Naive B cell (primary cell): ENCODE data around the gene RBM14. TPM values are rescaled to one million over a fixed set of nuclear protein-coding genes. Genes with fewer than 3 reads are reported as not detected.
"Not testable (repeated sequence)": the region's sequence is repeated elsewhere in the genome, so short reads cannot be mapped to it uniquely, and the experiment has no call there.

Experiments
- ATAC-seq, 2 donors: fragments of 150-1000 bp; cut with Tn5 transposase; 2 replicates each; pipeline ENCODE4 v1.10.0; 2021; ENCODE audit warnings: low read depth in 2 of 2, mild to moderate bottlenecking in 2 of 2, moderate library complexity in 2 of 2
- DNase-seq: peaks from one replicate; pipeline ENCODE4 v3.0.0; 2022
- H3K27ac Mint-ChIP-seq, 6 donors: one replicate each; pipeline ENCODE4 v1.8.0; 2020 to 2022; ENCODE audit warnings: mild to moderate bottlenecking in 6 of 6, mixed read lengths in 6 of 6, moderate library complexity in 5 of 6, inconsistent platforms in 2 of 6
- H3K27me3 Mint-ChIP-seq, 3 donors: one replicate each; pipeline ENCODE4 v1.8.0; 2021 to 2022; ENCODE audit warnings: mixed read lengths in 3 of 3, mild to moderate bottlenecking in 1 of 3
- H3K36me3 Mint-ChIP-seq, 2 donors: one replicate each; pipeline ENCODE4 v1.8.0; 2020 to 2022; ENCODE audit warnings: mixed read lengths in 2 of 2, inconsistent platforms in 1 of 2, mild to moderate bottlenecking in 1 of 2
- H3K4me1 Mint-ChIP-seq, 3 donors: one replicate each; pipeline ENCODE4 v1.8.0; 2020 to 2022; ENCODE audit warnings: mixed read lengths in 3 of 3, inconsistent platforms in 1 of 3, mild to moderate bottlenecking in 1 of 3, moderate library complexity in 1 of 3
- H3K4me3 Mint-ChIP-seq, 8 donors: one replicate each; pipeline ENCODE4 v1.8.0; 2020 to 2022; ENCODE audit warnings: mild to moderate bottlenecking in 8 of 8, mixed read lengths in 8 of 8, moderate library complexity in 8 of 8, inconsistent platforms in 2 of 8
- H3K9me3 Mint-ChIP-seq, 7 donors: one replicate each; pipeline ENCODE4 v1.8.0; 2020 to 2022; ENCODE audit warnings: mixed read lengths in 7 of 7, mild to moderate bottlenecking in 5 of 7, inconsistent platforms in 2 of 7, moderate library complexity in 1 of 7
- polyA plus RNA-seq, 6 donors: library from polyadenylated mRNA; unstranded; fragments of 300-500 nt; fragmentation: Illumina TruSeq; gene quantifications; one replicate each; pipeline ENCODE4 v1.2.3, GENCODE V29; 2021; ENCODE audit warnings: low read depth in 6 of 6

RBM14 gene
- polyA plus RNA-seq, 6 donors from 2014 or later, result 68.0 to 97.2 (median 86.4) TPM

DNA sequence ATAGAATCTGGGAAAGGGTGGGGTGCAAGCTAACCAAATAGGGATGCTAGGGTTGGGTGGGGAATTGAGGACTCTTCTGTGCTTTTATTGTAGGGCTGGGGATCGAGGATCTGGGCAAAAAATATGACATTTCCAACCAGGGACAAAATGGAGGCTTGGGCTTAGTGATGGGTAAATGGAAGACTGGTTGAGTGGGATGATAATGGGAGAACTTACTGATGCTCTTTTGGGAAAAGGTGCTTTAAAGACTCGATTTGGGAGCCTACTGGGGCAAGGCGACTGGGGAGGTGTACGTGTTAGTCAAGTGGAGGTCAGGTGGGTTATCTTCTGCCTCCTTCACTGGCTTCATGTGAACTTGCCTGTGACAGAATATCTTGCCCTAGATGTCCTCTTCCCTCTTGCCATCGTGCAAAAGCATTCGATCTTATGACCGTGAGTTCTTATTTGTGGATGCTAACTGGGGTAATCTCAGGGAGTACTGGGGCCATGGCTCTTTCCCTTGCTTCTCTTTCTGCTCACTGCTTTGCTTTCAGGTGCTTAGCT lies 11.7 kb downstream of the RBM14 start:
- no peak overlapping the region for H3K4me3 Mint-ChIP-seq
- no peak for DNase-seq
- peak overlapping the region in 4 of 6 donors; percentile 29 to 80 (median 46) for H3K27ac Mint-ChIP-seq
- peaks cover 47 to 70% (median 65%) of the 10 kb centered on the region in 3 donors for H3K4me1 Mint-ChIP-seq
- no peaks in the 10 kb centered on the region for H3K9me3 Mint-ChIP-seq
- H3K27me3 Mint-ChIP-seq, result no peaks in the 10 kb centered on the region
- peaks cover 7 to 25% of the 10 kb centered on the region in 2 donors for H3K36me3 Mint-ChIP-seq
- ATAC-seq, result no peak

DNA sequence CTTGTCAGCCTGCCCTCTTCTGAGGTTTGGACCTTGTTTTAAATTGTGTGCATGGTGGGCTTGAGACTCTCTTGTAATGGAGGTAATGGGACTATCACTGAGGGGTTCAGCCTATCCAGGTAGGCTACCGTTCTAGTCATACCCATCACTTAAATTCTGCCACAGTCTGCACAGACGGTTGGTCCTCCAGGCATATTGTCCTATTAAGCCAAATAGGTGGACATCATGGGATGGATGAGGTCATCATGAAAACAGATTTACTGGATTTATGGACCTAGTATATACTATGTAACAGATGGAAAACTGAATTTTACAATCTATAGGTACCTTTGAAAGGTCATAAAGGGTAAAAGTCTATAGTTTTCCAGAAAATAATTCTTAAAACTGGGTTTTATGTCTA lies 12.9 kb downstream of the RBM14 start:
- no peak overlapping the region for H3K4me3 Mint-ChIP-seq
- peaks cover under 1 to 16% of the 10 kb centered on the region in 2 donors for H3K36me3 Mint-ChIP-seq
- peaks cover 39 to 60% (median 54%) of the 10 kb centered on the region in 3 donors for H3K4me1 Mint-ChIP-seq

DNA sequence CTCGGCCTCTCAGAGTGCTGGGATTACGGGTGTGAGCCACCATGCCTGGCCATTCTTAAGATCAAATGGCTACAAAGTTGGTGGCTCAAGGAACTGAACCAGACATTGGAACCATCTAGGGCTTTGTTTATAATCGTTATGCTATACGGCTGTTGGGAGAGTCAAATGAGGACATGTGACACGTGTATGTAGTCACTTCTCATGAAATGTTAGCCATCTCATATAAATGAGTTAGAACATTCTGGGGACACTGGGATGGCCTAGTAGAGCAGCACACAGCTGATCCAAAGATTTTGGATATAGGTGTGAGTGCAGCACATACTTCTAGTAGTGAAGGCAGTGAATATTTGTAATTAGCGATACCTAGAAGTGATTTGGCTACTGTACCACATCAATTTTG lies 15.5 kb downstream of the RBM14 start:
- no peaks in the 10 kb centered on the region for H3K9me3 Mint-ChIP-seq
- peaks cover 37 to 60% (median 39%) of the 10 kb centered on the region in 3 donors for H3K4me1 Mint-ChIP-seq
- H3K36me3 Mint-ChIP-seq, result peaks cover 7 to 21% of the 10 kb centered on the region in 2 donors
- peak overlapping the region in 1 of 8 donors; percentile 53 for H3K4me3 Mint-ChIP-seq
- ATAC-seq (no peak), DNase-seq (no peak)
- no peaks in the 10 kb centered on the region for H3K27me3 Mint-ChIP-seq
- peak overlapping the region in 3 of 6 donors; percentile 42 to 70 (median 61) for H3K27ac Mint-ChIP-seq

More for the DNA sequence above, 12.9 kb downstream of the RBM14 start:
- DNase-seq (no peak), ATAC-seq (no peak)
- H3K27me3 Mint-ChIP-seq, result no peaks in the 10 kb centered on the region
- peak overlapping the region in 3 of 6 donors; percentile 29 to 72 (median 35) for H3K27ac Mint-ChIP-seq
- H3K9me3 Mint-ChIP-seq, result no peaks in the 10 kb centered on the region

DNA sequence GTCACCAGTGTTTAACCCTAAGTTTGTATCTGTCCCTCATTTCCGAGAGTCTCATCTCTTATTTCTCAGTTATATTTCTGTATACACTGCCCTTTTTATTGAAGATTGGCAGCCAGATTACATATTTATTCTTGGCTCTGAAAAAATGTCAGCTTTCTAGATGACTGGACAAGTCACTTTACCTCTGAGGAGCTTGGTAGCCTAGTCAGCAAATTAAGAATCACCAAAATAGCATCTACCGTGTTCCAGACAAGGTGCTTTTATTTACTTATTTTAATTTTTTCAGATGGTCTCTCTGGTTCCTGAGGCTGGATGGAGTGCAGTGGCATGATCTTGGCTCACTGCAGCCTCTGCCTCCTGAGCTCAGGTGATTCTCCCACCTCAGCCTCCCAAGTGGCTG lies 16.5 kb downstream of the RBM14 start:
- Mint-ChIP-seq H3K9me3 (no peaks in the 10 kb centered on the region), H3K27ac (peak overlapping the region in 1 of 6 donors; percentile 51), H3K36me3 (peaks cover 7 to 19% of the 10 kb centered on the region in 2 donors), H3K4me1 (peaks cover 38 to 64% (median 41%) of the 10 kb centered on the region in 3 donors), H3K4me3 (no peak overlapping the region), H3K27me3 (no peaks in the 10 kb centered on the region)
- DNase-seq (no peak), ATAC-seq (no peak)

DNA sequence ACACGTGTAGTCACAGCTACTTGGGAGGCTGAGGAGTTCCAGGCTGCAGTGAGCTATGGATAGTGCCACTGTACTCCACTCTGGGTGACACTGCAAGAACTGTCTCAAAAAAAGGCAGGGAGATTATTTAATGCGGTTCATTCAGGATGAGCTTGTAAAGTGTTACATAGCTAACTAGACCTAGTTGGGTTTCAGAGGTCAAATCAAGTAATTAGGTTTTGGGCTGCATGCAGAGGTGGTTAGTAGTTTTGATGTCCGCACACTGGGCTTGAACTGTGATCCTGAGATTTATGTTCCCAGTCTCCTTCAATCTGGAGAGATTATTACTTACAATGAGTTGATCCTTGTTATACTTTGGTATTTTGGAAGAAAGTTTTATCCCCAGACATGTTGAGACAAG lies 20.0 kb downstream of the RBM14 start:
- Mint-ChIP-seq H3K4me3 (peak overlapping the region in 4 of 8 donors; percentile 57 to 99 (median 72)), H3K9me3 (no peaks in the 10 kb centered on the region), H3K36me3 (peaks cover 13 to 19% of the 10 kb centered on the region in 2 donors), H3K27ac (peak overlapping the region in 2 of 6 donors; percentile 29 to 97), H3K4me1 (peaks cover 45 to 65% (median 54%) of the 10 kb centered on the region in 3 donors), H3K27me3 (no peaks in the 10 kb centered on the region)
- no peak for DNase-seq
- ATAC-seq, result no peak

DNA sequence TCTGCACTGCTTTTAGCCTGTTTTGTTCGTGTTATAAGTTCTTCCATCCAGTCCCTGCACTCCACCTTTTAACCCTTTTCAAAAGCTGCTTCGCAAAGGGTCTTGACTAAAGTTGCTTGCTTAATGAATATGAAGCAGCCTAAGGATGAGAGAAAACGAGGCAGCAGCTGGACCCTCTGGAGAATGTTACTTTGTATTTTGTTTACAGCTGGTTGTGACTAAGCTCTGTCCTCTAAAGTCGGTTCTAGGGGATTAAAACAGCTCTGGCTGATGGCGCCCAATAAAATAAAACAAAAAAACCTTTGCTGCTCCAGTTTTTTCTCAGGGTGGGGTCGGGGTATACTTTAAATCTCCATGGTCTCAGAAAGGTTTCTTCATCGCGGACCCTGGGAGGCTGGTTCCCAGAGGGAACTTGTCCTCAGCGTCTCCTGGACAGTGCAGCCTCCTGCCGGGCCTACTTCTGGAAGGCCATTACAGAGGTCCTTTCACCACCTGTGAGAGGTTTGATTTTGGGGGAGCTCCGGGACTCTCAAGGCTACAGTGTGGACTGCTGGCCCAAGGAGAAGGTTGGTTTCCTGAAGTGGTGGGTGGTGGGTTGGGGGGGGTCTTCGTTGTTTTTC lies 21.2 kb downstream of the RBM14 start:
- Mint-ChIP-seq H3K27me3 (no peaks in the 10 kb centered on the region), H3K4me1 (peaks cover 47 to 65% (median 54%) of the 10 kb centered on the region in 3 donors), H3K4me3 (peak overlapping the region; percentile 98 to 99 (median 99)), H3K36me3 (peaks cover 18 to 29% of the 10 kb centered on the region in 2 donors), H3K27ac (peak overlapping the region; percentile 95 to 99 (median 98)), H3K9me3 (no peaks in the 10 kb centered on the region)
- DNase-seq (no peak), ATAC-seq (no peak)

DNA sequence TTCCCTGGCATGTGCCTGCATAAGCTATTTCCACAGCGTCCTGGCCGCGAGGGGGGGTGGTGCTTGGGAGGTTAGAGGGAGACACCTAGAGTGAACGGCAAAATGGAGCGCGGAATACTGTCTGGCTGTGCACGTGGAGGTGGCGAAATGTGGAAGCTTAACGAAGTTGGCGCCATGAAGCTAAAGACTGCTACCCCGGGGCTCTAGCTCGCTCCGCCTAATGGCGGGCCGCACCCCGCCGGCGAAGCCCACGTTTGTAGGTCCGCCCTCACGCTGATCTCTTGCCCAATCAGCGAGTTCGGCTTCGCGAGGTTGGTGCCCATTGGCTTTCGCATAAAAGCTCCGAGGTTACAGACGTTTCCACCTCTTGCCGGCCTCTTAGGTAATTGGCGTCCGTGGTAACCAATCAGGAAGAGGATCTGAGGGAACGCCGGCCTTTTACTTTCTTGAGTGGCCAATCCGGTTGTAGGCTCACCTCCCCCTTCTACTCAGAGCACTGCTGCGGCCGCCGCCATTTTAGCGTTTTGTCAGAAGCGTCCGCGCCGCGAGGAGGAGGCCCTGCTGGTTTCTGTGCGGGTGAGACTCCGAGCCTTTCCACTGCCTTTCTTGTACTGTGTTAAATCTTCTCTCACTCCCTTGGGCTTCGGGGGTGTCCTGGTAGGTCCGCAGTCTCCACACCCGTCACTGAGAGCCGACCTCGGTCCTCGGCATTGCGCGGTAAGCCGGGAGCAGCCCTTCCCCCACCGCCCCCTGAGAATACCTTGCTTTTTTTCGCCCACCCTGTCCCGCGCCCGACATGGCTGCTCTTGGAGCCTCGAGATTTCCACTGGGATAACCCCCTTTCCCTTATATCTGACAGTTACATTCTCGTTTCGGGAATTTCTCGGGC lies 22.0 kb downstream of the RBM14 start, which contains the start of gene RBM4:
Gene RBM4, plus strand, starts transcription at position 527 of the 889 bp plus-strand sequence. CDS start 1,009 bp downstream, outside the sequence.
- peak within 1 kb of the TSS; percentile 98 to 99 (median 99) for H3K4me3 Mint-ChIP-seq
- peaks cover 55 to 70% (median 62%) of the 10 kb centered on the region in 3 donors for H3K4me1 Mint-ChIP-seq
- H3K27ac Mint-ChIP-seq, result peak within 1 kb of the TSS; percentile 97 to 99 (median 99)
- ATAC-seq (peak; percentile 89), DNase-seq (peak; percentile 96)
- H3K27me3 Mint-ChIP-seq, result no peaks in the 10 kb centered on the region
- H3K36me3 Mint-ChIP-seq, result peaks cover 25 to 37% of the 10 kb centered on the region in 2 donors
- H3K9me3 Mint-ChIP-seq, result no peaks in the 10 kb centered on the region

DNA sequence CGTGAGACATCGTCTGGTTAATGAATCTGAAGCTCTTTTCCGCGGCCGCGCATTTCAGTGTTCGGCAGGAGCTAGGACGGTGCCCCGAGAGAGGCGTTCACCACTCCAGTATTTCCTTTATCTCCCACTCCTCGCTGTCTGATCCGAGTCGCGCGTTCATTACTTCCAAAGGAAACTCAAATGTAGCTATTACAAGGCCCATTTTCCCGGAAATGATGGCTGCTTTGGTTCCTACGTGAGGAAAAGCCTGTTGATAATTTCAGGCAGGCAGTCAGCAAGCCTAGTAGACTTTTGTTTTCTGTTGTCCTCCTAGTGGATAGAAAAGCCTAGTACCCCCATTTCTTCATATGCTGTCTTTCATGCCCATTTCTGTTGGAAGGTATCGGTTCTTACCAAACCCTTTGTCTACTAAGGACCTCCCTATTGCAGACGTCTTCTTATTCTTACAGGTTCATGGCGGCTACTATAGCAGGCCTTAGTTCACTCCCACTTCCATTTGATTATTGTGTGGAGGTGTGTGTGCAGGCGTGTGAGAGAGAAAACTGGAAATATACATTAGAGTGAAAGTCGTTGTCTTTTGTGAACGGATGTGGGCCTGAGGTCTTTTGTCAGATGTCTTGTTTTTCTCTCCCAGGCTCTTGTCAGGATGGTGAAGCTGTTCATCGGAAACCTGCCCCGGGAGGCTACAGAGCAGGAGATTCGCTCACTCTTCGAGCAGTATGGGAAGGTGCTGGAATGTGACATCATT lies 22.8 kb downstream of the RBM14 start:
- no peak for ATAC-seq
- peak overlapping the region; percentile 97 to 99 (median 98) for H3K27ac Mint-ChIP-seq
- H3K4me3 Mint-ChIP-seq, result peak overlapping the region; percentile 98 to 99 (median 99)
- H3K4me1 Mint-ChIP-seq, result peaks cover 55 to 78% (median 68%) of the 10 kb centered on the region in 3 donors
- no peaks in the 10 kb centered on the region for H3K27me3 Mint-ChIP-seq
- peak; percentile 29 for DNase-seq
- no peaks in the 10 kb centered on the region for H3K9me3 Mint-ChIP-seq
- peaks cover 25 to 44% of the 10 kb centered on the region in 2 donors for H3K36me3 Mint-ChIP-seq

DNA sequence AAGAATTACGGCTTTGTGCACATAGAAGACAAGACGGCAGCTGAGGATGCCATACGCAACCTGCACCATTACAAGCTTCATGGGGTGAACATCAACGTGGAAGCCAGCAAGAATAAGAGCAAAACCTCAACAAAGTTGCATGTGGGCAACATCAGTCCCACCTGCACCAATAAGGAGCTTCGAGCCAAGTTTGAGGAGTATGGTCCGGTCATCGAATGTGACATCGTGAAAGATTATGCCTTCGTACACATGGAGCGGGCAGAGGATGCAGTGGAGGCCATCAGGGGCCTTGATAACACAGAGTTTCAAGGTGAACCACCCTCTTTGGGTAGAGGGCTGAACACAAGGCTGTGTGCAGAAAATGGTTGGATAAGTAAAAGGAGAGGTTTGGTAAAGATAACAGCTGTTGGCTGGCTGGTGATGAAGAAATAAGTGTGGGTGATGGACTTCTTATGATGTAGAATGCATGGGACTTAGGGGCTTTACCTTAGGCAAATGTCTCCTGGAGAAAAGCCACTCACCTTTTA lies 23.4 kb downstream of the RBM14 start:
- not testable (repeated sequence) for H3K27me3 Mint-ChIP-seq, H3K9me3 Mint-ChIP-seq, DNase-seq, ATAC-seq
- peaks cover 20 to 45% of the 10 kb centered on the region in 2 donors for H3K36me3 Mint-ChIP-seq
- H3K4me1 Mint-ChIP-seq, result peaks cover 55 to 80% (median 68%) of the 10 kb centered on the region in 3 donors
- H3K27ac Mint-ChIP-seq, result peak overlapping the region in 5 of 6 donors; percentile 95 to 99 (median 97)
- H3K4me3 Mint-ChIP-seq, result peak overlapping the region; percentile 98 to 99 (median 99)

DNA sequence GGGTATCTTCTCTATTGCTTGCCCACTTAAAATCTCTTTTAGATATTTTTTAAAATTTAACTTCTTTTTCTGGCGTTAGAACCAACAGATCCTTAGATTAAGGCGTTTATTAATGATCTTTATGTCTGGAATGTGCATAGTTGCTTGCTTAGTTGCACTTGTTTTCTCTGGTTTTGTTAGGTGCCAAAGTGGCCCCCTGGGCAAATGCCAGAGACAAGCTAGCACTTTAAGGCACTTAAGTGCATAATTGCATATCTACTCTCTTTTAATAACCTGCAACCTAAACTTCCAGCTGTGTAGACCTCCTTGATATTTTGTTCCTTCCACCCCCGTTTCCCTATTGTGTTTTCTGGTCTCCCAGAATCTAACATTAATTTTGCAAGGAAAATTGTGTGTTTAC lies 25.4 kb downstream of the RBM14 start:
- H3K27ac Mint-ChIP-seq, result peak overlapping the region in 3 of 6 donors; percentile 4 to 16 (median 15)
- H3K4me1 Mint-ChIP-seq, result peaks cover 71 to 93% (median 88%) of the 10 kb centered on the region in 3 donors
- DNase-seq (no peak), ATAC-seq (no peak)
- no peaks in the 10 kb centered on the region for H3K27me3 Mint-ChIP-seq
- H3K9me3 Mint-ChIP-seq, result no peaks in the 10 kb centered on the region
- peaks cover 28 to 57% of the 10 kb centered on the region in 2 donors for H3K36me3 Mint-ChIP-seq
- peak overlapping the region; percentile 12 to 99 (median 46) for H3K4me3 Mint-ChIP-seq

DNA sequence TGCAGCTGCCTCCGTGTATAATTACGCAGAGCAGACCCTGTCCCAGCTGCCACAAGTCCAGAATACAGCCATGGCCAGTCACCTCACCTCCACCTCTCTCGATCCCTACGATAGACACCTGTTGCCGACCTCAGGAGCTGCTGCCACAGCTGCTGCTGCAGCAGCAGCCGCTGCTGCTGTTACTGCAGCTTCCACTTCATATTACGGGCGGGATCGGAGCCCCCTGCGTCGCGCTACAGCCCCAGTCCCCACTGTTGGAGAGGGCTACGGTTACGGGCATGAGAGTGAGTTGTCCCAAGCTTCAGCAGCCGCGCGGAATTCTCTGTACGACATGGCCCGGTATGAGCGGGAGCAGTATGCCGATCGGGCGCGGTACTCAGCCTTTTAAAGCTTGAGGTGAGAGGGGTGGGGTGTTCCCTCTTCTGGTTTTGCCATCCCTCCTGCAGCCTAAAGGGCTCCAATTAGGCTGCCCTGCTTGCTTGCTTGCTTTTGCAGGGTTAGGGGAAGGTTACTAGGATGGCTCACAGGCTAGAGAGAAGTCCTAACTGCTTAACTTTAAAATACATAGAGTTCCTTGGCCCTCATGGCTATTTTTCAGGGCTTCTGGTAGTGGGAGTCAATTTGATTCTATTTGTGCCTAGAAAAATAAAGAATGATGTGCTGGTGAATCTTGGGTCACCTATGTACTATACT lies 27.5 kb downstream of the RBM14 start:
- Mint-ChIP-seq H3K4me3 (peak overlapping the region in 3 of 8 donors; percentile 21 to 99 (median 78)), H3K36me3 (peaks cover 38 to 56% of the 10 kb centered on the region in 2 donors), H3K27ac (peak overlapping the region in 2 of 6 donors; percentile 16 to 57), H3K9me3 (no peaks in the 10 kb centered on the region), H3K27me3 (no peaks in the 10 kb centered on the region), H3K4me1 (peaks cover 68 to 84% (median 80%) of the 10 kb centered on the region in 3 donors)
- ATAC-seq (no peak), DNase-seq (no peak)

DNA sequence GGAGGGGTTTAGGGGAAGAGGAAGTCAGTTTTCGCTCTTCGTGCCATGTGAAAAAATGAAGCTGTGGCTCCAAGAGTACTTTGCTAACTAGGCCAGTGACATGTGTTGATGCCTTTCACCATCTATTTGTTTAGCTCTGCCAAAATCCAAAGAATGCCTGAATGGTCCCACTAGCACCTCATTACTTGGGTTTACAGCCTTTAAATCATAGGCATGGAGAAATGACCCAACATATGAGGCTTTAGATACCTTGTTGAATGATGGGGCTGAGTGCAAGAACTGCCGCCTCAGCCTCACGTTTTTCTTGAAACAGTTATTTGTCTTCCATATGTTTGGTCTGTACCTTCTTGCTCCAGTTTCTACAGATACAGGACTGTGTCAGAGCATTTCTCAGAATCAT lies 30.4 kb downstream of the RBM14 start:
- Mint-ChIP-seq H3K4me3 (no peak overlapping the region), H3K36me3 (peaks cover 30 to 44% of the 10 kb centered on the region in 2 donors), H3K9me3 (no peaks in the 10 kb centered on the region), H3K4me1 (peaks cover 45 to 56% (median 53%) of the 10 kb centered on the region in 3 donors), H3K27ac (peak overlapping the region in 3 of 6 donors; percentile 6 to 47 (median 34)), H3K27me3 (no peaks in the 10 kb centered on the region)
- ATAC-seq (no peak), DNase-seq (no peak)
